ENCODE measurements around the gene RNF5. TPM values are rescaled to one million over a fixed set of nuclear protein-coding genes. Genes with fewer than 3 reads are reported as not detected.
A peak's percentile ranks its signal among the peaks of the same experiment; 100 is the strongest.
"Not testable (repeated sequence)": the region's sequence is repeated elsewhere in the genome, so short reads cannot be mapped to it uniquely, and the experiment has no call there.

RNF5 gene
- total and polyA plus RNA-seq, 9 of the 15 experiments (the other 6 are each of a cell fraction or from before 2014, with no cell fraction given) = 62.2 to 245 (median 129) TPM

DNA sequence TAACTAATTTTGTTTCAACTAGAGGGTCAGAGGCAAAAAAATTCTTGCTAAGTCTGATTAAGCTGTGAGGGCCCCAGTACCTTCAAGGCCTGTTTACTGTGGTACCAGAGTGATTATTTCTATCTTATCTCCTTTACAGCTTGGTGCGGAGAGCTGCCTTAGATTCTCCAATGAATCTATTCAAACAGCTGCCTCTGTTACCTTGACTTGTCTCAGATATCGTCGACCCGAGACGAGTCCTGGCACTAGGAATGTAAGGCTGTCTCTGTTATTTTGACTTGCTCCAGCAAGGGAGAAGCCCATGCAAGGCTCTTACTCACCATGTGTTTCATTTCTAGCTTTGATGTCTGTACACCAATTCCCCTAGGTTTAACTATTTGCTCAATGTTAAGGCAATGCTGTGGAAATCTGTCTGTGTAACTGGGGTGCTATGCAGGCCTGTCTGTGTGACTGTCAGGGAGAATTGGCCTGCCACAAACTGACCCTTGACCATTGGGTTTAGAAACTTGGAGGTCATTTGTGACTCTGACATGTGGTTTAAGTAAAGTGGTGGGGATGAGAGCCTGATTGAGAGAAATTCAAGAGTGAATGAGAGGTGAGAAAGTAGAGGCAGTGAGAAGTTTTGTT is 37.7 kb upstream of the RNF5 start (continued):
- 0 out of 4 replicates have a peak, but pooled peaks of 1 of the 2 experiments have one; percentile 32 for TF ChIP-seq KDM1A (IDR thresholded peaks at IDR 0.05)

DNA sequence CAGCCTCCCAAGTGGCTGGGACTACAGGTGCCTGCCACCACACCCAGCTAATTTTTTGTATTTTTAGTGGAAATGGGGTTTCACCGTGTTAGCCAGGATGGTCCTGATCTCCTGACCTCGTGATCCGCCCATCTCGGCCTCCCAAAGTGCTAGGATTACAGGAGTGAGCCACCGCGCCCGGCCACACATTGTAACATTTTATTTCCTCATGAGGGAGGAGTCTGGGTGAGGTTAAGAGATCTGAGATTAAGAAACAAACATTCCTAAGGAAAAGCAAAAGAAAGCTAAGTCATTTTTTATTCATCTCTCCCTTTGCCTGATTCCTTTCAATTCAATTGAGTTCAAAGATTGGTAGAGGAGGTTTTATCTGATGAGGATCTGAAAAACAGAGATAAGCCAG is 34.0 kb upstream of the RNF5 start:
- WGBS (ENCODE audit: insufficient coverage, low coverage, missing lambda C conversion rate) = 19% methylated on average over 7 of the region's 7 CpGs
- CTCF ChIA-PET (ENCODE audit: low intra/inter-chr PET ratio); H3K9ac ChIP-seq (ENCODE audit: insufficient read depth in 1 of 2, low read depth in 2 of 2, low read length in 2 of 2); H3K36me3 ChIP-seq (ENCODE audit: control insufficient read depth, insufficient read depth, low read length); in situ Hi-C loops (cut with MboI); intact Hi-C loops (cut with micrococcal nuclease); H3K9me1 ChIP-seq (ENCODE audit: control insufficient read depth, insufficient read depth, low read length); H2AFZ ChIP-seq (ENCODE audit: low read depth, low read length); H3K27ac ChIP-seq (ENCODE audit: extremely low read depth, low read depth, low read length); ATAC-seq; H3K27me3 ChIP-seq (ENCODE audit: control insufficient read depth in 2 of 2, insufficient read depth in 2 of 2, low read length in 2 of 2); H3K79me2 ChIP-seq (ENCODE audit: control insufficient read depth, insufficient read depth, low read length); BruUV-seq (replicated peaks); FAIRE-seq; H3K4me3 ChIP-seq; H3K4me2 ChIP-seq (ENCODE audit: insufficient read depth, low read length); DNase-seq (ENCODE audit: extremely low read depth in 1 of 4, low spot score in 3 of 4); H4K20me1 ChIP-seq (replicated peaks; ENCODE audit: control insufficient read depth, insufficient read depth, low read length); H3K9me3 ChIP-seq (replicated peaks; ENCODE audit: control insufficient read depth, insufficient read depth, low read depth, low read length): not testable (repeated sequence)
- H3K4me1 ChIP-seq (replicated peaks in 1 of 2; ENCODE audit: control insufficient read depth in 2 of 2, insufficient read depth in 2 of 2, low read length in 2 of 2) = peaks cover 11 to 18% of the 10 kb centered on the region in 2 experiments
- POLR2A ChIA-PET = interaction anchor here (0.7 to 4.2 kb wide), 4 partner anchors 9 to 32 kb away, joined by 3 to 13 read pairs (median 6); partner anchors contain the start of gene EGFL8

DNA sequence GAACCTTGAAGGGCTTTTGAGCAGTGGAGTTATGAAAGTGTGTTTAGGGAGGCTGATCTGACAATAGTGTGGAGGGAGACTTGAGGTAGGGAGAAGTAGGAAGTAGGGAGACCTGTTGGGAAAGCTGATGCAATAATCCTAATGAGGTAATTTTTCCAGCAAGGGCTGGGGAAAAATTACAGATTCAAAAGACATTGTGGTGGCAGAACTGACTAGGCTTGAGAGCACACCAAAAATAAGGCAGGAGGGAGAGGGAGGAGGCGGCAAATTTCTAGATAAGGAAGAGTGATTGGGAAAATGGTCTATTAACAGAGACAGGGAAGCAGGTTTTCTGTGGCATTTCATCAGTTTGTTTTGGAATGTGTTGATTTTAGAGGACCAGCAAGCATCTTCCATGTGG is 31.9 kb upstream of the RNF5 start:
- Histone ChIP-seq H3K4me1 (replicated peaks in 1 of 2; ENCODE audit: control insufficient read depth in 2 of 2, insufficient read depth in 2 of 2, low read length in 2 of 2) (peaks cover 9 to 19% of the 10 kb centered on the region in 2 experiments), H3K36me3 (ENCODE audit: control insufficient read depth, insufficient read depth, low read length) (no peaks in the 10 kb centered on the region), H4K20me1 (replicated peaks; ENCODE audit: control insufficient read depth, insufficient read depth, low read length) (no peaks in the 10 kb centered on the region), H2AFZ (ENCODE audit: low read depth, low read length) (0 out of 2 replicates have a peak overlapping the region, but pooled peaks have one; percentile 3), H3K27me3 (ENCODE audit: control insufficient read depth in 2 of 2, insufficient read depth in 2 of 2, low read length in 2 of 2) (no peaks in the 10 kb centered on the region), H3K4me2 (ENCODE audit: insufficient read depth, low read length) (no peak overlapping the region), H3K9me1 (ENCODE audit: control insufficient read depth, insufficient read depth, low read length) (no peaks in the 10 kb centered on the region), H3K9ac (ENCODE audit: insufficient read depth in 1 of 2, low read depth in 2 of 2, low read length in 2 of 2) (no peak overlapping the region), H3K79me2 (ENCODE audit: control insufficient read depth, insufficient read depth, low read length) (no peaks in the 10 kb centered on the region), H3K4me3 (no peak overlapping the region), H3K9me3 (replicated peaks; ENCODE audit: control insufficient read depth, insufficient read depth, low read depth, low read length) (no peaks in the 10 kb centered on the region), H3K27ac (ENCODE audit: extremely low read depth, low read depth, low read length) (no peak overlapping the region)
- ATAC-seq (no peak), DNase-seq (ENCODE audit: extremely low read depth in 1 of 4, low spot score in 3 of 4) (no peak), FAIRE-seq (no peak)
- in situ Hi-C loops (cut with MboI) (no loop called here), intact Hi-C loops (cut with micrococcal nuclease) (no loop called here)
- BruUV-seq (replicated peaks) = no TSS peak
- POLR2A ChIA-PET = interaction anchor here (0.9 to 1.6 kb wide), 2 partner anchors 15 to 30 kb away, joined by 3 to 4 read pairs; no protein-coding TSS in a partner anchor
- WGBS (ENCODE audit: insufficient coverage, low coverage, missing lambda C conversion rate) = 20% methylated on average over 1 of the region's 1 CpG
- CTCF ChIA-PET (ENCODE audit: low intra/inter-chr PET ratio) = no interaction called here
- TF ChIP-seq, protein P1, sequence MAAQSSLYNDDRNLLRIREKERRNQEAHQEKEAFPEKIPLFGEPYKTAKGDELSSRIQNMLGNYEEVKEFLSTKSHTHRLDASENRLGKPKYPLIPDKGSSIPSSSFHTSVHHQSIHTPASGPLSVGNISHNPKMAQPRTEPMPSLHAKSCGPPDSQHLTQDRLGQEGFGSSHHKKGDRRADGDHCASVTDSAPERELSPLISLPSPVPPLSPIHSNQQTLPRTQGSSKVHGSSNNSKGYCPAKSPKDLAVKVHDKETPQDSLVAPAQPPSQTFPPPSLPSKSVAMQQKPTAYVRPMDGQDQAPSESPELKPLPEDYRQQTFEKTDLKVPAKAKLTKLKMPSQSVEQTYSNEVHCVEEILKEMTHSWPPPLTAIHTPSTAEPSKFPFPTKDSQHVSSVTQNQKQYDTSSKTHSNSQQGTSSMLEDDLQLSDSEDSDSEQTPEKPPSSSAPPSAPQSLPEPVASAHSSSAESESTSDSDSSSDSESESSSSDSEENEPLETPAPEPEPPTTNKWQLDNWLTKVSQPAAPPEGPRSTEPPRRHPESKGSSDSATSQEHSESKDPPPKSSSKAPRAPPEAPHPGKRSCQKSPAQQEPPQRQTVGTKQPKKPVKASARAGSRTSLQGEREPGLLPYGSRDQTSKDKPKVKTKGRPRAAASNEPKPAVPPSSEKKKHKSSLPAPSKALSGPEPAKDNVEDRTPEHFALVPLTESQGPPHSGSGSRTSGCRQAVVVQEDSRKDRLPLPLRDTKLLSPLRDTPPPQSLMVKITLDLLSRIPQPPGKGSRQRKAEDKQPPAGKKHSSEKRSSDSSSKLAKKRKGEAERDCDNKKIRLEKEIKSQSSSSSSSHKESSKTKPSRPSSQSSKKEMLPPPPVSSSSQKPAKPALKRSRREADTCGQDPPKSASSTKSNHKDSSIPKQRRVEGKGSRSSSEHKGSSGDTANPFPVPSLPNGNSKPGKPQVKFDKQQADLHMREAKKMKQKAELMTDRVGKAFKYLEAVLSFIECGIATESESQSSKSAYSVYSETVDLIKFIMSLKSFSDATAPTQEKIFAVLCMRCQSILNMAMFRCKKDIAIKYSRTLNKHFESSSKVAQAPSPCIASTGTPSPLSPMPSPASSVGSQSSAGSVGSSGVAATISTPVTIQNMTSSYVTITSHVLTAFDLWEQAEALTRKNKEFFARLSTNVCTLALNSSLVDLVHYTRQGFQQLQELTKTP (IDR thresholded peaks at IDR 0.05; ENCODE audit: low read depth in 1 of 2, partially characterized antibody in 2 of 2) = peak in 1 of 2 experiments; percentile 11
- TF ChIP-seq SMARCA4 (IDR thresholded peaks at IDR 0.05) (0 out of 2 replicates have a peak, but pooled peaks have one; percentile 28), EZH2 (IDR thresholded peaks at IDR 0.05; ENCODE audit: borderline replicate concordance, low read depth, low read length) (no peak), ATF7 (IDR thresholded peaks at IDR 0.05) (peak; percentile 64), CEBPB (tag; IDR thresholded peaks at IDR 0.05) (peak; percentile 70), ZSCAN32 (CRISPR knock-in tag; IDR thresholded peaks at IDR 0.05) (peak; percentile 86)
- TF ChIP-seq, protein P2, sequence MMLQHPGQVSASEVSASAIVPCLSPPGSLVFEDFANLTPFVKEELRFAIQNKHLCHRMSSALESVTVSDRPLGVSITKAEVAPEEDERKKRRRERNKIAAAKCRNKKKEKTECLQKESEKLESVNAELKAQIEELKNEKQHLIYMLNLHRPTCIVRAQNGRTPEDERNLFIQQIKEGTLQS (IDR thresholded peaks at IDR 0.05) = peak; percentile 86
- TF ChIP-seq, protein P2 (CRISPR knock-in tag; conservative IDR thresholded peaks at IDR 0.05) = no peak

All from K562 (cell line).